Measurements from ENCODE around the gene PROS1.
"Not testable (repeated sequence)": the region's sequence is repeated elsewhere in the genome, so short reads cannot be mapped to it uniquely, and the experiment has no call there.

Gene PROS1

DNA sequence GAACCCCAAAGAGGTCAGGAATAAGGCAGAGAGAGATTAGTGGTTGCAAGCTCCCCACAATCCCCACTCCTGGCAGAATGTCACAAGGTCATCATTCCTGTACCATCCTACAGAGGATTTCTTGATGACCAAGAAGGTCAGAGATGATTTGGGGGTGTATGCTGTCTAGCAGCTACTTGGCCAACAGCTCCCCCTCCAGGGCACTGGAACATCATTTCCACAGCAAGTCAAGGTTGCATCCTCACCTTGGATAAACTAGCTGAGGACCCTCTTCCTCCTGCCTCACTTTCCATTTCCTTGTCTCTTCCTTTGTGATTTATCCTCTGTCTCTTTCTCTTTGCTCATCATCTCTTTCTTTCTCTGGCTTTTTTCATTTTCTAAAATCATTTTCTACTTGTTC, 106.3 kb downstream of the PROS1 start:
- no peak for DNase-seq

DNA sequence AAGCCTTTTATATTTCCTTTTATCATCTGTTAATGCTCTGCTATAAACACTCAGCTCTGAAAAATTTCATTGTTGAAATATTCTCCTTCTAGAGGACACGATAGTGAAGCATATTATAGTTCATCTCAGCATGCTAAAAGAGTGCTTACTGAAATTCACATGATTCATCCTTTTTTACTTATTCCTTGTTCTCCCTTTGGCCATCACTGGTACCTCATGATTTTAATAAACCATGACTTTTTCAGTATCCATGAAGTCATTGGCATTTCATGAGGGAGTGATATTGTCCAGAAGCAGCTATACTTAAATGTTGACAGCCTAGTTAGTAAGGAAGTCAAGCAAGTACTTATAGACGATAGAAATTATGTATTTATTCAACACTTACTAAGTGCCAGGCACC, 112.7 kb downstream of the PROS1 start:
- DNase-seq: no peak

DNA sequence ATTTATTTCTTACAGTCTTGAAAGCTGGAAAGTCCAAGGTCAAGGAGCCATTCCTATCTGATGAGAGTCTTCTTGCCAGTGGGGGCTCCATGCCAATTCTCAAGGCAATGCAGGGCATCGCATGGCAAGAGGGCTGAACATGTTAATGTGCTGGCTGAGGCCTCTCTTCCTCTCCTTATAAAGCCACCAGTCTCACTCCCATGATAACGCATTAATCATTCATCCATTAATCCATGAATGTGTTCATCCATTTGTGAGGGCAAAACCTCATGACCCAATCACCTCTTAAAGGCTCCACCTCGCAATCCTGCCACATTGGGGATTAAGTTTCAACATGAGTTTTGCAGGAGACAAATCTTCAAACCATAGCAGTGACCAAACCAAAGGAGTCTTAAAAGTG, 118.3 kb downstream of the PROS1 start:
- DNase-seq: no peak

GRCh38 chr3:93852228-93852627, 121.5 kb downstream of the PROS1 start:
- DNase-seq: not testable (repeated sequence)

DNA sequence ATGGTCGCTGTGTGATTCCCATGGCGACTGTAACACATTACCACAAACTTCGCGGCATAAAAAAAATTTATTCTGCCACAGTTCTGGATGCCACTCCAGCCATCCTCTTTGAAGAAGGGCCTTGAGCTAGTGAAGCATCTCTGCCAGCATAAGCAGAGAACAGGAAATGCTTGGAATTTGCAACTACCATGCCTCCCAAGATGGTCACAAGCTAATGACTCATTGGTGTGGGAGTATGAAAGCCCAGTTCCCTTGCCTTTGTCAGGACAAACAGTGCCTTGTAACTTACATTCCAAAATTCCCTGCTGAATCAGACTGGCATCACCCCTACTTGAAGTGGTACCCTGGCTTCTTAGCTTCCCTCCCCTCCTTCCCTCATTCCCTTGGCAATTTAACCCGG, 129.7 kb downstream of the PROS1 start:
- DNase-seq: no peak

GRCh38 chr3:93839193-93839592, 134.5 kb downstream of the PROS1 start:
- not testable (repeated sequence) for DNase-seq
